Upper lobe of left lung (tissue), 6 donors: Measurements from ENCODE around the gene PPP6R2. TPM values are rescaled to one million over a fixed set of nuclear protein-coding genes. Genes with fewer than 3 reads are reported as not detected.

Experiments
- ATAC-seq, 2 donors: fragments of 200-7000 bp; cut with Tn5 transposase; one replicate each; pipeline ENCODE4 v1.9.1; 2022; ENCODE audit warnings: mild to moderate bottlenecking in 2 of 2, moderate library complexity in 2 of 2; ENCODE audit not compliant: low FRiP score in 2 of 2
- DNase-seq, 2 donors: peaks; one replicate each; pipeline ENCODE4 v3.0.0-alpha.2; 2019 to 2020
- H3K27ac ChIP-seq, 4 donors: fragments of 200-600 bp; sonication (generic); one replicate each; pipeline ENCODE4 v1.5.1; 2016 to 2019
- H3K27me3 ChIP-seq, 4 donors: fragments of 200-600 bp; sonication (generic); one replicate each; pipeline ENCODE4 v1.5.1; 2017 to 2019
- H3K36me3 ChIP-seq, 4 donors: fragments of 200-600 bp; sonication (generic); one replicate each; pipeline ENCODE4 v1.5.1; 2016 to 2019
- H3K4me1 ChIP-seq, 4 donors: fragments of 200-600 bp; sonication (generic); one replicate each; pipeline ENCODE4 v1.5.1; 2018 to 2019
- H3K4me3 ChIP-seq, 4 donors: fragments of 200-600 bp; sonication (generic); one replicate each; pipeline ENCODE4 v1.5.1; 2017 to 2019; ENCODE audit warnings: mild to moderate bottlenecking in 2 of 4, moderate library complexity in 1 of 4
- H3K9me3 ChIP-seq, 4 donors: fragments of 200-600 bp; sonication (generic); one replicate each; pipeline ENCODE4 v1.5.1; 2018 to 2019
- CTCF ChIP-seq, 6 experiments: fragments of 450-650 bp in 4 of 6; fragments of 200-600 bp in 2 of 6; sonication (generic) in 2 of 6; IDR thresholded peaks; one replicate each; pipeline ENCODE4 v1.5.1; 2016 to 2019; ENCODE audit warnings: antibody characterized with exemption in 6 of 6
- EP300 ChIP-seq, 4 donors: sonication (generic); formaldehyde crosslinking; IDR thresholded peaks; one replicate each; pipeline ENCODE4 v1.5.1; 2017; ENCODE audit warnings: antibody characterized with exemption in 4 of 4, control low read depth in 2 of 4
- POLR2A ChIP-seq, 4 donors: fragments of 450-650 bp; IDR thresholded peaks; one replicate each; pipeline ENCODE4 v1.5.1; 2016 to 2017; ENCODE audit warnings: antibody characterized with exemption in 4 of 4, mild to moderate bottlenecking in 2 of 4
- POLR2AphosphoS5 ChIP-seq, 2 donors: sonication (generic); formaldehyde crosslinking; IDR thresholded peaks; one replicate each; pipeline ENCODE4 v1.5.1; 2017; ENCODE audit warnings: antibody characterized with exemption in 2 of 2
- WGBS, 2 donors: methylation state at CpG; one replicate each; pipeline ENCODE4 v1.1.5; 2017 to 2018; 5-methylcytosine and 5-hydroxymethylcytosine counted together
- total RNA-seq, 6 donors: library from RNA; depleted of rRNA in 4 of 6; stranded (reverse); fragments of >200 nt in 4 of 6; gene quantifications; one replicate each; pipeline versions ENCODE4 v1.1.0 to v1.2.1, GENCODE V29; 2016 to 2021
- donor health status: DM: no; HTN: no; CAD: no; lungs with moderate emphysema.
- donor health status: DM: no; HTN: yes; CAD: no; lungs with severe emphysema.

PPP6R2 gene
- total RNA-seq, 6 donors from 2014 or later = 53.0 to 264 (median 63.8) TPM

GRCh38 chr22:50311606-50312351, 31.3 kb upstream of the PPP6R2 start:
- Histone ChIP-seq H3K4me1 (peaks cover 35 to 50% (median 42%) of the 10 kb centered on the region in 4 donors), H3K27ac (peak overlapping the region in 1 of 4 donors; percentile 94), H3K36me3 (peaks cover 0 to 3% (median 0%) of the 10 kb centered on the region in 4 donors), H3K27me3 (no peaks in the 10 kb centered on the region), H3K4me3 (no peak overlapping the region), H3K9me3 (no peaks in the 10 kb centered on the region)
- no peak for TF ChIP-seq POLR2A (IDR thresholded peaks at IDR 0.05)
- no peak for TF ChIP-seq CTCF (IDR thresholded peaks at IDR 0.05)
- TF ChIP-seq POLR2AphosphoS5 (IDR thresholded peaks at IDR 0.05) = no peak
- no peak for TF ChIP-seq EP300 (IDR thresholded peaks at IDR 0.05)
- no peak for ATAC-seq
- DNase-seq = peak in 1 of 2 donors; percentile 76
- 83 to 85% methylated on average over 3 to 22 of the region's 23 CpGs for WGBS, 2 donors

GRCh38 chr22:50312371-50312770, 30.8 kb upstream of the PPP6R2 start:
- H3K27ac ChIP-seq = no peak overlapping the region
- no peak for ATAC-seq
- WGBS, 2 donors = 98% methylated on average over 7 of the region's 12 CpGs; no CpG with 5 or more reads in 1 of the 2 donors
- no peak overlapping the region for H3K4me3 ChIP-seq
- H3K4me1 ChIP-seq = peaks cover 35 to 50% (median 42%) of the 10 kb centered on the region in 4 donors
- no peak for DNase-seq
- no peaks in the 10 kb centered on the region for H3K9me3 ChIP-seq
- H3K36me3 ChIP-seq = peaks cover 0 to 3% (median 0%) of the 10 kb centered on the region in 4 donors
- TF ChIP-seq POLR2AphosphoS5 (IDR thresholded peaks at IDR 0.05) (no peak), CTCF (IDR thresholded peaks at IDR 0.05) (no peak), POLR2A (IDR thresholded peaks at IDR 0.05) (no peak), EP300 (IDR thresholded peaks at IDR 0.05) (no peak)
- no peaks in the 10 kb centered on the region for H3K27me3 ChIP-seq

- no peaks in the 10 kb centered on the region for H3K27me3 ChIP-seq
- ATAC-seq = no peak
- DNase-seq = peak in 1 of 2 donors; percentile 50
- no peaks in the 10 kb centered on the region for H3K9me3 ChIP-seq
- H3K27ac ChIP-seq = no peak overlapping the region
- peaks cover 31 to 47% (median 38%) of the 10 kb centered on the region in 4 donors for H3K4me1 ChIP-seq
- H3K36me3 ChIP-seq = peaks cover 0 to 3% (median 0%) of the 10 kb centered on the region in 4 donors
- TF ChIP-seq EP300 (IDR thresholded peaks at IDR 0.05) = no peak
- no peak overlapping the region for H3K4me3 ChIP-seq
- WGBS, 2 donors = 89% methylated on average over 5 to 7 of the region's 7 CpGs
Observed at GRCh38 chr22:50313021-50313420, 30.1 kb upstream of the PPP6R2 start.

GRCh38 chr22:50313600-50313999, 29.5 kb upstream of the PPP6R2 start:
- H3K4me3 ChIP-seq = no peak overlapping the region
- ATAC-seq = no peak
- DNase-seq = peak in 1 of 2 donors; percentile 73
- no peak for TF ChIP-seq POLR2A (IDR thresholded peaks at IDR 0.05)
- no peak for TF ChIP-seq CTCF (IDR thresholded peaks at IDR 0.05)
- no peak for TF ChIP-seq EP300 (IDR thresholded peaks at IDR 0.05)
- TF ChIP-seq POLR2AphosphoS5 (IDR thresholded peaks at IDR 0.05) = no peak
- 97% methylated on average over 10 of the region's 17 CpGs; no CpG with 5 or more reads in 1 of the 2 donors for WGBS, 2 donors
- peak overlapping the region in 1 of 4 donors; percentile 70 for H3K27ac ChIP-seq
- H3K4me1 ChIP-seq = peaks cover 27 to 41% (median 33%) of the 10 kb centered on the region in 4 donors
- H3K9me3 ChIP-seq = no peaks in the 10 kb centered on the region
- peaks cover 0 to 3% (median 0%) of the 10 kb centered on the region in 4 donors for H3K36me3 ChIP-seq
- H3K27me3 ChIP-seq = no peaks in the 10 kb centered on the region

GRCh38 chr22:50314081-50314454, 29.1 kb upstream of the PPP6R2 start:
- ATAC-seq = no peak
- 50 to 58% methylated on average over 4 to 6 of the region's 14 CpGs for WGBS, 2 donors

More at GRCh38 chr22:50314081-50314454, 29.1 kb upstream of the PPP6R2 start:
- H3K27me3 ChIP-seq = no peaks in the 10 kb centered on the region
- peak overlapping the region in 3 of 4 donors; percentile 5 to 77 (median 70) for H3K27ac ChIP-seq
- peak overlapping the region in 3 of 4 donors; percentile 23 to 33 (median 29) for H3K4me3 ChIP-seq
- TF ChIP-seq POLR2AphosphoS5 (IDR thresholded peaks at IDR 0.05) (no peak), EP300 (IDR thresholded peaks at IDR 0.05) (no peak)
- DNase-seq = no peak
- peaks cover 23 to 36% (median 28%) of the 10 kb centered on the region in 4 donors for H3K4me1 ChIP-seq
- H3K36me3 ChIP-seq = peaks cover 0 to 3% (median 0%) of the 10 kb centered on the region in 4 donors
- H3K9me3 ChIP-seq = no peaks in the 10 kb centered on the region
